ENCODE results near the gene FOXO6.

Gene FOXO6

GRCh38 chr1:41360786-41361494, at the start of gene FOXO6:
TSS of gene FOXO6 (plus strand) at chr1:41361434.
- DNase-seq (ENCODE audit: low read depth in 2 of 2), result peak; percentile 89 to 90

GRCh38 chr1:41312991-41313645, 48.1 kb upstream of the FOXO6 start:
- DNase-seq (ENCODE audit: low read depth in 2 of 2), result no peak

- DNase-seq (ENCODE audit: low read depth in 2 of 2), result no peak
Measured at GRCh38 chr1:41313661-41314131, 47.5 kb upstream of the FOXO6 start.

GRCh38 chr1:41314376-41315145, 46.7 kb upstream of the FOXO6 start:
- DNase-seq (ENCODE audit: low read depth in 2 of 2), result no peak

- DNase-seq (ENCODE audit: low read depth in 2 of 2), result no peak
Measured at GRCh38 chr1:41315146-41315822, 46.0 kb upstream of the FOXO6 start.

- no peak for DNase-seq (ENCODE audit: low read depth in 2 of 2)
Measured at GRCh38 chr1:41315871-41316270, 45.4 kb upstream of the FOXO6 start.

- DNase-seq (ENCODE audit: low read depth in 2 of 2), result no peak
Measured at GRCh38 chr1:41317361-41317760, 43.9 kb upstream of the FOXO6 start.

GRCh38 chr1:41318135-41318534, 43.1 kb upstream of the FOXO6 start:
- DNase-seq (ENCODE audit: low read depth in 2 of 2), result no peak

- no peak for DNase-seq (ENCODE audit: low read depth in 2 of 2)
Measured at GRCh38 chr1:41319106-41319755, 42.0 kb upstream of the FOXO6 start.

GRCh38 chr1:41319807-41320711, 41.2 kb upstream of the FOXO6 start:
- no peak for DNase-seq (ENCODE audit: low read depth in 2 of 2)

- DNase-seq (ENCODE audit: low read depth in 2 of 2), result no peak
Measured at GRCh38 chr1:41320895-41321676, 40.1 kb upstream of the FOXO6 start.

GRCh38 chr1:41322101-41322661, 39.1 kb upstream of the FOXO6 start:
- no peak for DNase-seq (ENCODE audit: low read depth in 2 of 2)

GRCh38 chr1:41322835-41323234, 38.4 kb upstream of the FOXO6 start:
- DNase-seq (ENCODE audit: low read depth in 2 of 2), result peak in 1 of 2 donors; percentile 20

GRCh38 chr1:41323243-41323642, 38.0 kb upstream of the FOXO6 start:
- no peak for DNase-seq (ENCODE audit: low read depth in 2 of 2)

GRCh38 chr1:41325801-41326200, 35.4 kb upstream of the FOXO6 start:
- no peak for DNase-seq (ENCODE audit: low read depth in 2 of 2)

- no peak for DNase-seq (ENCODE audit: low read depth in 2 of 2)
Measured at GRCh38 chr1:41327383-41327999, 33.7 kb upstream of the FOXO6 start.

GRCh38 chr1:41328001-41328615, 33.1 kb upstream of the FOXO6 start:
- no peak for DNase-seq (ENCODE audit: low read depth in 2 of 2)
